GM19463 (cell line): ENCODE results near the gene TNFRSF12A.
A peak's percentile ranks its signal among the peaks of the same experiment; 100 is the strongest.

Experiments used
- ATAC-seq: cut with Tn5 transposase; IDR thresholded peaks from one replicate; pipeline ENCODE4 v1.9.1; 2021; ENCODE audit warnings: mild to moderate bottlenecking, moderate library complexity; ENCODE audit not compliant: unreplicated experiment

TNFRSF12A gene

GRCh38 chr16:3020247-3020603 lies at the start of gene TNFRSF12A:
Gene TNFRSF12A, plus strand, starts transcription at chr16:3020368. Its CDS starts 30 bp downstream, at chr16:3020398.
- no peak for ATAC-seq

GRCh38 chr16:2970563-2970962 lies 49.6 kb upstream of the TNFRSF12A start:
- ATAC-seq: no peak

- no peak for ATAC-seq
These were observed 48.8 kb upstream of the TNFRSF12A start for GRCh38 chr16:2971134-2971984.

GRCh38 chr16:2971985-2972784 lies 48.0 kb upstream of the TNFRSF12A start:
- ATAC-seq: no peak

GRCh38 chr16:2973093-2973492 lies 47.1 kb upstream of the TNFRSF12A start:
- ATAC-seq: no peak

GRCh38 chr16:2973605-2974318 lies 46.4 kb upstream of the TNFRSF12A start:
- ATAC-seq: no peak

- ATAC-seq: no peak
These were observed 45.7 kb upstream of the TNFRSF12A start for GRCh38 chr16:2974319-2975056.

GRCh38 chr16:2975161-2975795 lies 44.9 kb upstream of the TNFRSF12A start:
- ATAC-seq: no peak

GRCh38 chr16:2976201-2976600 lies 44.0 kb upstream of the TNFRSF12A start:
- no peak for ATAC-seq

- ATAC-seq: no peak
These were observed 43.5 kb upstream of the TNFRSF12A start for GRCh38 chr16:2976673-2977072.

- no peak for ATAC-seq
These were observed 42.7 kb upstream of the TNFRSF12A start for GRCh38 chr16:2977440-2977839.

GRCh38 chr16:2979669-2980226 lies 40.4 kb upstream of the TNFRSF12A start:
- ATAC-seq: no peak

- ATAC-seq: peak; percentile 72
These were observed 39.7 kb upstream of the TNFRSF12A start, which contains the start of gene PKMYT1 for GRCh38 chr16:2980227-2981176. Gene PKMYT1, minus strand, starts transcription at chr16:2980446. Its CDS starts 789 bp downstream, at chr16:2979657.

GRCh38 chr16:2981177-2981898 lies 38.8 kb upstream of the TNFRSF12A start:
- ATAC-seq: no peak

GRCh38 chr16:2981899-2982250 lies 38.3 kb upstream of the TNFRSF12A start:
- no peak for ATAC-seq

- ATAC-seq: no peak
These were observed 37.8 kb upstream of the TNFRSF12A start for GRCh38 chr16:2982402-2982801.

GRCh38 chr16:2983706-2984136 lies 36.4 kb upstream of the TNFRSF12A start:
- ATAC-seq: no peak

GRCh38 chr16:2985462-2985861 lies 34.7 kb upstream of the TNFRSF12A start:
- no peak for ATAC-seq
